NCI-H82 treated with DMSO at 0.1 percent for 48 hours (cell line): ENCODE results near the gene STAC3.

Experiments
- DNase-seq: peaks from one replicate; lab custom pipeline; 2025; ENCODE audit not compliant: unreplicated experiment; lab: John Stamatoyannopoulos, UW

The STAC3 gene

GRCh38 chr12:57255916-57256315 lies 4.9 kb upstream of the STAC3 start:
- no peak for DNase-seq

DNA sequence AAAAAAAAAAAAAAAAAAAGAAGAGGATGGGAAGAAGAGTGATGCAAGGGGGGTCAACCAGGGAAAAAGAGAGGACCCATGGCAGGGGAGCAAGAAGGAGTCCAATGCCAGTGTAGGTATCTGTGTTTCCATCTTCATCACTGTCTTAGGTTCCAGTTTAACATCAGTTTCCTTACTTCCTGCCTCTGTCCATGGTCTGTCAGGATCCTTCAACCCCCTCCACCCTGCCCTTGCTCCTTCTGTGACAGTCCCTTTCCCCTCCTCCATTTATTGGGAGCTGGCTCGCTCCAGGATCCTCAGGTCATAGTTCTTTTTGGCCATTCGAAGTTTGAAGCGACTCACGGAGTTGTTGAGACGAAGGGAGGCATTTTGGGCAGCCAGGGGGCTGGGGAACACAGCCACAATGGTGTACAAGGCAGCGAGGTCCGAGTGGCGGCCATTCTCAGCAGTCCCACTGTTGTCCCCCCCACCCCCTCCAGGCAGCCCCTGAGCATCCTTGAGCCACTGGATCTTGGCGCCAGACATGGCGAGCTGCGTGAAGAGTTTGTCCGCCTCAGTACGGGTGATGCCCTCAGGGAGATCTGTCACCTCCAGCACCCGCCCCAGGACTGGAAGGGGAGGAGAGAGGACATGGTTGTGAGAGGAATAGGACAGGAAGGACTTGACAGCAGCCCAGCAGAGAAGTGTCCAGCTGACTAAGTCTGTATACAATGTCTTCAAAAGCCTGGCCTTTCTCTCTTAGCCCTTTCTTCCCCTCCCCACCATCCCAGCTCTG lies 3.7 kb upstream of the STAC3 start:
- DNase-seq, result no peak

GRCh38 chr12:57250541-57250940 lies 446 bp downstream of the STAC3 start:
- no peak for DNase-seq

DNA sequence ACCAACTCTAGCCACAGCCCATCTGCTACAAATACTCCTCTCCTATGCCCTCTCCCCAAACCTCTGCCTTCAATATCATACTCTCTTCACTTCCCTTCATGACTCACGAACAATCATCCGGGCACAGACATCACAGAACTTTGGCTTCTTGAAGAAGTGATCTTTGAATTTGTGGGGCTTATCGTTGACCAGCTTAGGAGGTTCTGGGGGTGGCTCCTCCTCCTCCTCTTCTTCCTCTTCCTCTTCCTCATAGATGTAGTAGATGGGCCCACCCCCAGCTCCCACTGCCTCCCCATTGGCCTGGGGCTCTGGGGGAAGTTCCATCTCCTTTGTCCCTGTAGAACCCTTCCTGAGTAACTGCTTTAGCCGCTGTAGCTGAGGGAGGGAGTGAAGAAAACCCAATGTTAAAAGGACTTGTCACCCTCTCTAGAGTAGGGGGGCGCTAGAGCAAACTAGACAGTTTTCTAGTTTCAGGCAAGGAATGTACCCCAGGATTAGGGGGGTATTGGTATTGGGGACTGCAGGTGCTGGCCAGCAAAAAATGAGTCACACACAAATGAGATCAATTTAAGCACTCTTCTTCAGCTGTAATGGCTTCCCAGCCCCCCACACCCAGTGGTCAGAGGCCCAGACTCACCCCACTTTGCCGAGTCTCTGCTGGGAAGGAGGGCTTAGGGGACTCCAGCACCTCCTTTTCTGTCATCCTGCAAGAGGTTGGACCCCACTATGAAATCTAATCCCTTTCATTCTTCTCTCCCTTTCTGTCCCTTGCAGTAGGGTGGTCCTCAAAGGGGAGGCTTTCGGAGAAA lies 1.8 kb downstream of the STAC3 start:
- DNase-seq, result no peak

- no peak for DNase-seq
These were observed 3.9 kb downstream of the STAC3 start for GRCh38 chr12:57247041-57247440.

- DNase-seq, result no peak
These were observed 6.7 kb downstream of the STAC3 start for GRCh38 chr12:57244312-57244696.

DNA sequence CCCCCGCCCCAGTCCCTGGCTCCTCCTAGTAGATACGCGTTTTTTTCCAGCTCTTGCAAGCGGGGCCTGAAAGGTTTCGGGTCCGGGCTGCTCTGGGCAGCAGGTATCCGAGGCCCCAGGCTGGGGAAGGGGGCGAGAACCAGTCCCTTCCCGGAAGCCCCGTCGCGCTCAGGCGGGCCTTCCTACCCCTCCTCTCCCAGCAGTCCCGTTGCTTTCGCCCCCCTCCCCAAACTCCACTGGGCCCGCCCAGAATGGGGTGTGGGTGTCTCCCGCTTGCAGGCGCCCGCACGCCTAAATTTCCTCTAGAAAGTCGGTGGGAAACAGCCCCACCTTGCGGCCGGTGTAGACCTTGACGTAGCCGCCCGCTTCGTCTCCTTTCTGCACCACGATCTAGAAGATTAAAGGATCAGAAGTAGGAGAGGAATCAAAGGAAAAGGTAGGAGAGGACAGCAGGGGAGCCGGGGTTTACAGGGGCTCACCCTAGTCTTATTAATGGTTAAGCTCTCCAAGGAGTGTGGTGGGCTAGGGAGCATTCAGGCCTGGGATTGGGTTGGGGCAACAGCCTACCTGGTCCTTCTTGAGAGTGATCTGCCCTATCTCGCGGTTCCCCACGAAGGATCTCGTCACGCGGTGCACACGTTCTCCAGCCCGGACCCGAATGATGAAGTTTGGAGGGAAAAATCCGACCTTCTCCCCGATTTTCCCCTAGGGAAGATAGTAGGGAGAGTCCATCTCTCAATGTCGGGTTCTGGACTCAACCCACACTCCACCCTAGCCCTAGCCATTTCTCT lies 7.3 kb downstream of the STAC3 start:
- peak; percentile 86 for DNase-seq

GRCh38 chr12:57242691-57243454 lies 8.1 kb downstream of the STAC3 start:
- peak; percentile 86 for DNase-seq

DNA sequence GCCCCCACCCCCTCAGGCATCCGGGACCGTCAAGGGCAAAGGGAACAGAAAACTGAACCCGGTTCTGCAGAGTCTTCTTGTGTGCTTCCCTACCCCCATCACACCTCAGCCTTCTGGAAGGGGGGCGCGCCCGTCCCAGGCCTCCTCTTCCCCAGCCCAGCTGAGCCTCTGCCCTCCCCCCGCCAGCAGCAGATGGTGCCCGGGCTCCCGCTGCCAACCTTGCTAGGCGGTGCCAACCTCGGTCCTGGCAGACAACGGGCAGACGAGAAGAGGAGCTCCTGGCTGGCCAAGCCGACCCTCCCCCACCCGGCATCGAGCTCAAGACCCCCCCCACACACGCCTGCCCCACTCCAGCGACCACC lies 8.7 kb downstream of the STAC3 start:
- peak; percentile 68 for DNase-seq

- peak; percentile 84 for DNase-seq
These were observed 9.3 kb downstream of the STAC3 start for GRCh38 chr12:57241402-57242310.

GRCh38 chr12:57240926-57241401 lies 10.0 kb downstream of the STAC3 start:
- DNase-seq, result peak; percentile 65

DNA sequence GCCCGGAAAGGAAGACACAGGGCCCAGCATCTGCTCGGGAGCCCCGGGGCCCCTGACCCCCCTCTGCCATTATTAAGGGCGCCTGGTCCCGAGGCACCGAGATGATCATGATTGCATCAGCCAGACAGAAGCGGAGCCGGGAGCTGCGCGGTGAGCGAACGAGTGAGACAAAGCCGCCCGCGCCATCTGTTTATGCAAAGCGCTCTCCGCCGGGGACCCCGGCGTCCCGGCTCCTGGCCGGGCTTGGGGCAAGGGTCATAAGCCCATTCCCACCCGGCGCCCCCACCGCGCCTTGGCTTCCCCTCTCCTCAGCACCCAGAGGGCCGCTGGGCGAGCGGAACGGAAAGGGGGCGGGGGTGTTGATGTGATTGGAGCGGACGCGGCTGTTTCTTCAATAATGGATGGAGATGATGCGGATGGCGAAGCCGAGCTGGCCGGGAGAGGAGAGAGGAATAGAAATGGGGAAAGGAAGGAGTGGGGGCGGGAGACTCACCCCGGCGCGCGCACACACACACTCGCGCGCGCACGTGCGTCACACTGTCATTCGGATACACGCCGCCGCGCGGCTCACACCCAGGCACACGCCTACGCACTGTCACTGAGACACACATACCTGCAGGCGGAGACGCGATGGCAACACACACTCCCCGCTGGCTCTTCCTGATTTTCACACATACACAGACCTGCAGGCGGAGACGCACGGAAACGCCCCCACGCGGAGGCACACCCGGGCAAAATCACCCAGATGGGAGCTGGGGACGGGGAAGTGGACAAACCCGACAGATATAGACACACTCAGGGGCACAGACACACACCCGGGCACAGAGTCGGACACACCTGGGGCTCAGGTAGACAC lies 10.7 kb downstream of the STAC3 start:
- DNase-seq, result peak; percentile 54

DNA sequence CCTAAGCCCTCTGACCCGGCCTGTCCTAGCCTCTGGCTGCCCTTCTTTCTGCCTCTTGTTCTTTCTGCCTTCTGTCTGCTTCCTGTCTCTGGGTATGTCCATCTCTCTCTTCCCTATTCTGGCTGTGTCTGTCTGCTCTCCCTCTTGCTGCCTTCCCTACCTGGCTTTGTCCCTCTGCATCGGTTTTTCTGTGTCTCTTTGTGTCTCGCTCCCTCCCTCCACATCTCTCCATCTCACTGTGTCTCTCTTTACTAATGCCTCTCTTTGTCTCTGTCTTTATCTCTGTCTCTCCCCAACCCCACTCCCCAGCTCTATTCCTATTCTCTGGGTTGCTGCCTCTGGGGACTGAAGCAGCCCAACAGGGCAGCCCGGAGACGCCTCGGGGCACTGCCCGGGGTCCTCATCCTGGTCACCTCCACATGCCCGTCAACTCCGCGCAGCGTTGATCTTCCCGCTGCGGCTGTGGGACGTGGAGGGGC lies 11.4 kb downstream of the STAC3 start:
- DNase-seq, result no peak

DNA sequence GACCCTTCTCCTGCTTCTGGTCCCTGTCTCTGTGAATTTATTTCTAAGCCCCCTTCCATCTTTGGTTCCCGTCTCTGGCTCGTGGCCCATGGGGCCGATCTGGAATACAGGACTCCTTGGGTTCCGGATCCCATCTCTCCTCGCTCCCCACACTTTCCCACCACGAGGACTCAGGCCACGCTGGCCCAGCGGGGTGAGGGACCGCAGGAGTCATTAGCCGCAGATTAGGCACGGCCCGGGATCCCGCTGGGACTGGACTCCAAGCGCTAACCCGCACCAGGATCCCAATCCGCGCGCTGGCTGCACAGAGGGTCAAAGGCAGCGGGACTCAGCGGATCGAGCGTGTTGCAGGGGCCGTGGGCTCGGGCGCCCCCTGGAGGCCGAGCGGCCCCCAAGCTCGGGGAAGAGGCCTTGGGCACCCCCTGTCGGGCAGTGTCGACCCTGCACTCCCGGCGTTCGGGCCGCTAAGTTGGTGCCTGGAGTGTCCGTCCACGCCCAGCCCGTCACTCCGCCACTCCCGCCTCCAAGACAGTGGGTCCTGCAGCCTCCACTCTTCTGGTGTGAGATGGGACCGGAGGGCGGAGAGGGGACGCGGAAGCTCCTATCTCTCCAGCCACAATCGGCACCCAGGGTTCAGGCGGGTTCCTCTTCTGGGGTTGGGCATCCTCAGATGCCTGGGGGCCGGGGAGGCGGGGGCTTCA lies 12.0 kb downstream of the STAC3 start:
- DNase-seq, result peak; percentile 78

- peak; percentile 36 for DNase-seq
These were observed 12.8 kb downstream of the STAC3 start for GRCh38 chr12:57237932-57238853.

GRCh38 chr12:57237596-57237931 lies 13.4 kb downstream of the STAC3 start:
- DNase-seq, result no peak

DNA sequence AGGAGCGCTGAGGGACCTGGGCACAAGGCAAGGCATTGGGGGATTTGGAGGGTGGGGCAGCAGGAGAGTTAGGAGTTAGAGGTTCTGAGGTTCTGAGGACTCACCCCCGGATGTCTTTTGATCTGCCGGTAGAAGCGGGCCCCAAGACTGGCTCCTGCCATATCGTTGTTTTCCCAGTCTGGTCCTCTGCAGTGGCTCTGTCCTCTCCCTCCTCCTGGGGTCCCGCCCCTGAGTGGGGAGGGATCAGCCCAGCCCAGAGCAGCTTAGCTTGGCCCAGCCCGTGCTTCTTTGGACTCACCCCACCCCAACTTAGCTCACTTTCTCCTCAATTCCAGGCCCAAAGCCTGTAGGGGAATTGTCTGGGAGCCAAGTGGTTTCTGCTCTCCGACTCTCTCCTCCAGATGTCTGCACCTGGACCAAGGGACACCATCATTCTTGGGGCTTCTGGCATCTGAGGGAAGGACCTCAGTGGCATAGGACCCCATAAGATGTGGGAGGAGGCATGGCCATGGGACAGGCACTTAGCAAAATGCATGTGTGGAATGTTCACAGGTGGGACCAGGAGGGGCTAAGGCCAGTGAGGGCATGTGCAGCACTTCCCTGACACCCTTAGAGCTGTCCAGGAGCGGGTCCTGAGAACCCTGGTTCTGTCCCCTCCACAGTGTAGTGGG lies 13.9 kb downstream of the STAC3 start:
- no peak for DNase-seq
